HepG2 (cell line): ENCODE data around the gene MFSD12. TPM values are rescaled to one million over a fixed set of nuclear protein-coding genes. Genes with fewer than 3 reads are reported as not detected.
A peak's percentile ranks its signal among the peaks of the same experiment; 100 is the strongest.

Experiments used
- ATAC-seq: fragments of 200-7000 bp; cut with Tn5 transposase; 3 replicates; pipeline ENCODE4 v1.9.1; 2020; ENCODE audit warnings: mild to moderate bottlenecking, moderate library complexity
- BruUV-seq: library from RNA; stranded (reverse); fragments of 400-500 nt; replicated peaks from 2 replicates; lab custom pipeline; 2021; lab: Mats Ljungman, UMichigan
- CTCF ChIA-PET: fragments of 300-600 bp; formaldehyde crosslinking; extraction: SDS; loops from one replicate; lab custom pipeline; 2021; ENCODE audit warnings: low total read pairs, inconsistent platforms, low intra/inter-chr PET ratio; lab: Yijun Ruan, JAX
- POLR2A ChIA-PET: fragments of 350-600 bp; sonication (Branson Sonifier 250); formaldehyde crosslinking; loops from one replicate; lab custom pipeline; 2020; ENCODE audit warnings: antibody characterized with exemption, inconsistent platforms; lab: Yijun Ruan, JAX
- DNase-seq: peaks from one replicate; pipeline ENCODE4 v3.0.0-alpha.2; 2015; ENCODE audit warnings: low spot score
- FAIRE-seq: peaks from 3 replicates; lab custom pipeline; 2011; peaks lifted over from hg19 to GRCh38; lab: Jason Lieb, UNC
- H2AFZ ChIP-seq: one replicate; pipeline ENCODE4 v1.6.1; 2011; ENCODE audit warnings: low read length, inconsistent platforms
- H3K27ac ChIP-seq: fragments of 300-600 bp; 3 replicates; pipeline ENCODE4 v1.8.0; 2011; ENCODE audit warnings: mixed run types, mild to moderate bottlenecking, mixed read lengths, low read length, inconsistent platforms; ENCODE audit not compliant: insufficient read depth; ENCODE audit errors: extremely low read length
- H3K27me3 ChIP-seq, 2 experiments: fragments of 200-600 bp in 1 of 2; 2 replicates in 1 of 2; 3 replicates in 1 of 2; pipeline versions ENCODE4 v1.6.0 to v1.8.0; 2011; ENCODE audit warnings: low read length in 2 of 2, mild to moderate bottlenecking in 2 of 2, moderate library complexity in 2 of 2, inconsistent platforms in 1 of 2; ENCODE audit not compliant: insufficient read depth in 2 of 2, control insufficient read depth in 1 of 2
- H3K36me3 ChIP-seq, 2 experiments: fragments of 200-600 bp in 1 of 2; replicated peaks in 1 of 2; 2 replicates in 1 of 2; 3 replicates in 1 of 2; pipeline versions ENCODE4 v1.5.1 to v1.8.0; 2011; ENCODE audit warnings: low read length in 2 of 2, inconsistent platforms in 1 of 2; ENCODE audit not compliant: insufficient read depth in 2 of 2, control insufficient read depth in 1 of 2
- H3K4me1 ChIP-seq: 2 replicates; pipeline ENCODE4 v1.5.1; 2012; ENCODE audit warnings: low read length, inconsistent platforms; ENCODE audit not compliant: insufficient read depth
- H3K4me2 ChIP-seq: 2 replicates; pipeline ENCODE4 v1.6.0; 2011; ENCODE audit warnings: low read depth, low read length, inconsistent platforms
- H3K4me3 ChIP-seq, 3 experiments: fragments of 200-600 bp in 1 of 3; sonication (generic), shearing (Covaris generic) in 1 of 3; replicated peaks in 1 of 3; 2 replicates each; pipeline ENCODE4 v1.5.1; 2011 to 2016; ENCODE audit warnings: low read length in 3 of 3, inconsistent platforms in 2 of 3, low read depth in 2 of 3, mild to moderate bottlenecking in 2 of 3, control low read depth in 1 of 3, mixed read lengths in 1 of 3; ENCODE audit not compliant: insufficient read depth in 1 of 3
- H3K79me2 ChIP-seq: one replicate; pipeline ENCODE4 v1.6.1; 2011; ENCODE audit warnings: low read length, inconsistent platforms; ENCODE audit not compliant: insufficient read depth
- H3K9ac ChIP-seq: 2 replicates; pipeline ENCODE4 v1.6.0; 2011; ENCODE audit warnings: mild to moderate bottlenecking, low read depth, low read length, inconsistent platforms; ENCODE audit not compliant: insufficient read depth
- H3K9me3 ChIP-seq: 2 replicates; pipeline ENCODE4 v1.5.1; 2012; ENCODE audit warnings: mild to moderate bottlenecking, low read length
- H4K20me1 ChIP-seq: 2 replicates; pipeline ENCODE4 v1.6.0; 2011; ENCODE audit warnings: inconsistent platforms, mild to moderate bottlenecking, low read length, moderate library complexity; ENCODE audit not compliant: insufficient read depth
- BCL6 ChIP-seq: IDR thresholded peaks from 2 replicates; pipeline ENCODE4 v1.6.1; 2016; ENCODE audit warnings: missing genetic modification reagents, missing compliant biosample characterization
- BORCS8-MEF2B ChIP-seq: sonication (generic); formaldehyde crosslinking; IDR thresholded peaks from 2 replicates; pipeline ENCODE4 v1.8.0; 2022; ENCODE audit warnings: mild to moderate bottlenecking, missing genetic modification reagents
- CHD2 ChIP-seq: IDR thresholded peaks from 2 replicates; pipeline ENCODE4 v1.6.1; 2011; ENCODE audit warnings: low read depth, low read length, improper control_type of control experiment
- TAF15 ChIP-seq: fragments of 200-400 bp; formaldehyde crosslinking; IDR thresholded peaks from one replicate; pipeline ENCODE4 v1.6.1; 2018; ENCODE audit warnings: mild to moderate bottlenecking, low read depth, low read length; ENCODE audit not compliant: poor library complexity, severe bottlenecking
- TEAD3 ChIP-seq: optimal IDR thresholded peaks from 2 replicates; pipeline ENCODE3; 2016; ENCODE audit warnings: borderline replicate concordance
- ZFYVE20 ChIP-seq: sonication (generic); formaldehyde crosslinking; IDR thresholded peaks from 2 replicates; pipeline ENCODE4 v1.8.0; 2023; ENCODE audit warnings: low read depth, mild to moderate bottlenecking, moderate library complexity, missing genetic modification reagents, borderline replicate concordance
- ZNF720 ChIP-seq: sonication (generic); formaldehyde crosslinking; IDR thresholded peaks from 2 replicates; pipeline ENCODE4 v1.4.0; 2020; ENCODE audit warnings: missing genetic modification reagents
- ZNF773 ChIP-seq: sonication (generic); formaldehyde crosslinking; IDR thresholded peaks from 2 replicates; pipeline ENCODE4 v1.4.0; 2020; ENCODE audit warnings: missing genetic modification reagents, borderline replicate concordance
- WGBS: methylation state at CpG from one replicate; pipeline ENCODE4 v1.1.6; 2017; ENCODE audit warnings: low lambda C conversion rate; 5-methylcytosine and 5-hydroxymethylcytosine counted together
- in situ Hi-C: cut with HindIII; loops from 2 replicates; pipeline ENCODE4 v1.10.0; 2017; ENCODE audit warnings: low pct_unique_long_range_greater_than_20kb; ENCODE audit not compliant: extremely low pct_ligation_motif_present
- intact Hi-C: fragments of 100-400 bp; cut with micrococcal nuclease; formaldehyde crosslinking; loops from one replicate; pipeline ENCODE4 v1.10.0; 2022; ENCODE audit not compliant: unreplicated experiment
- polyA plus RNA-seq, 8 experiments: library from polyadenylated mRNA; depleted of rRNA in 3 of 8; stranded (reverse) in 7 of 8; unstranded in 1 of 8; fragments of >200 nt; fragmentation: Illumina TruSeq in 4 of 8; extraction: Trizol in 4 of 8; gene quantifications; 2 replicates each; pipeline versions ENCODE4 v1.2.1 to v1.2.3, GENCODE V29; 2011 to 2016; ENCODE audit warnings: low read depth in 4 of 8, missing spikeins in 1 of 8, mixed read lengths in 1 of 8; ENCODE audit not compliant: insufficient read depth in 1 of 8
- total RNA-seq, 5 experiments: library from RNA; depleted of rRNA; stranded (reverse); fragments of >200 nt; fragmentation: Illumina TruSeq; extraction: Trizol; gene quantifications; 2 replicates each; pipeline ENCODE4 v1.2.3, GENCODE V29; 2016; ENCODE audit warnings: low read depth in 1 of 5
- TF ChIP-seq, protein P1 (sequence below): sonication (generic); formaldehyde crosslinking; IDR thresholded peaks from 2 replicates; pipeline ENCODE4 v1.4.0; 2020; ENCODE audit warnings: missing genetic modification reagents, borderline replicate concordance
- TF ChIP-seq, protein P2 (sequence below): sonication (generic); formaldehyde crosslinking; IDR thresholded peaks from 2 replicates; pipeline ENCODE4 v1.4.0; 2020; ENCODE audit warnings: missing genetic modification reagents, mild to moderate bottlenecking, borderline replicate concordance
- TF ChIP-seq, protein P3 (sequence below): sonication (generic); formaldehyde crosslinking; IDR thresholded peaks from 2 replicates; pipeline ENCODE4 v1.8.0; 2022; ENCODE audit warnings: missing genetic modification reagents, low read depth, mild to moderate bottlenecking, borderline replicate concordance
- TF ChIP-seq, protein P4 (sequence below): sonication (generic); formaldehyde crosslinking; IDR thresholded peaks from 2 replicates; pipeline ENCODE4 v1.9.0; 2022; ENCODE audit warnings: missing genetic modification reagents, mild to moderate bottlenecking, borderline replicate concordance
- TF ChIP-seq, protein P5 (sequence below): sonication (generic); formaldehyde crosslinking; IDR thresholded peaks from 2 replicates; pipeline ENCODE4 v1.8.0; 2022; ENCODE audit warnings: missing genetic modification reagents, mild to moderate bottlenecking, inconsistent platforms, borderline replicate concordance

Gene MFSD12
- total and polyA plus RNA-seq, 2 of the 13 experiments (the other 11 are each of a cell fraction or from before 2014, with no cell fraction given), result 27.2 to 29.1 TPM

DNA sequence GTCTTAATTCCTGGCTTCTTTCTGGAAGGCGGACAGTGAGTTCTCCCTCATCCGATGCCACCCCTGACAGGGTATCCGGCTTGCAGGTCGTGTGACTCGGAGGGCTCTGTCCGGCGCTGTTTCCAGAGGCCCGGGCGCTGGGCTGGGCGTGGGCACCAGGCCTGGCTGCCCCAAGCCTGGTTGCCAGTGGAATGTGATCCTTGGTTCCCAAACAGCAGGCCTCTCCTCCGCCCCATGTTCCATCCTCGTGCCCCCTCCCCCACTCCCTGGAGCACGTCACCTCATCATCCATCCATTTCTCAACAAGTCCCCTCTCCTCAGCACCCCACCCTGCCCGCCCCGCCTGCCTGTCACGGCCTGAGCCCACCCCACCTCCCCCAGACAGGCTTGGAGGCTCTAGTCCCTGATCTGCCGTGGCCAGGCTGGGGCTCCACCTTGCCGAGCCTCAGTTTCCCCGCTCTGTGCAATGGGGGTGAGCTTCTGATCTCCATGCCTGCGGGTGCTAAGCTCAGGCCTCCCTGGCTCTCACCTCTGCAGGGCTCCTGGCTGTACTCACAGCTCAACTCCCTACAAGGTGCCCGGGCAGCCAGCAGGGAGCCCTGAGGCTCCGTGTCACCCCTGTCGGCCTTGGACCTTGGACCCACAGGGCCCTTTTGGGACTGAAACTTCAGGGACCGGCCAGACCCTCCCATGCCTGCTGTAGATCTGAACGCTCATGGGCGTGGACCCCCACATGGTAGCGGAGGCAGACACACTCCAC is 47.0 kb upstream of the MFSD12 start:
- in situ Hi-C loops, result no loop called here
- CTCF ChIA-PET, result no interaction called here
- TF ChIP-seq, protein P1, sequence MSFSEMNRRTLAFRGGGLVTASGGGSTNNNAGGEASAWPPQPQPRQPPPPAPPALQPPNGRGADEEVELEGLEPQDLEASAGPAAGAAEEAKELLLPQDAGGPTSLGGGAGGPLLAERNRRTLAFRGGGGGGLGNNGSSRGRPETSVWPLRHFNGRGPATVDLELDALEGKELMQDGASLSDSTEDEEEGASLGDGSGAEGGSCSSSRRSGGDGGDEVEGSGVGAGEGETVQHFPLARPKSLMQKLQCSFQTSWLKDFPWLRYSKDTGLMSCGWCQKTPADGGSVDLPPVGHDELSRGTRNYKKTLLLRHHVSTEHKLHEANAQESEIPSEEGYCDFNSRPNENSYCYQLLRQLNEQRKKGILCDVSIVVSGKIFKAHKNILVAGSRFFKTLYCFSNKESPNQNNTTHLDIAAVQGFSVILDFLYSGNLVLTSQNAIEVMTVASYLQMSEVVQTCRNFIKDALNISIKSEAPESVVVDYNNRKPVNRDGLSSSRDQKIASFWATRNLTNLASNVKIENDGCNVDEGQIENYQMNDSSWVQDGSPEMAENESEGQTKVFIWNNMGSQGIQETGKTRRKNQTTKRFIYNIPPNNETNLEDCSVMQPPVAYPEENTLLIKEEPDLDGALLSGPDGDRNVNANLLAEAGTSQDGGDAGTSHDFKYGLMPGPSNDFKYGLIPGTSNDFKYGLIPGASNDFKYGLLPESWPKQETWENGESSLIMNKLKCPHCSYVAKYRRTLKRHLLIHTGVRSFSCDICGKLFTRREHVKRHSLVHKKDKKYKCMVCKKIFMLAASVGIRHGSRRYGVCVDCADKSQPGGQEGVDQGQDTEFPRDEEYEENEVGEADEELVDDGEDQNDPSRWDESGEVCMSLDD, result no peak
- TF ChIP-seq ZFYVE20 (CRISPR knock-in tag) (no peak), ZNF773 (no peak), ZNF720 (CRISPR knock-in tag) (no peak), TEAD3 (CRISPR knock-in tag) (no peak), CHD2 (no peak), TAF15 (no peak), BORCS8-MEF2B (no peak), BCL6 (CRISPR knock-in tag) (no peak)
- TF ChIP-seq, protein P2, sequence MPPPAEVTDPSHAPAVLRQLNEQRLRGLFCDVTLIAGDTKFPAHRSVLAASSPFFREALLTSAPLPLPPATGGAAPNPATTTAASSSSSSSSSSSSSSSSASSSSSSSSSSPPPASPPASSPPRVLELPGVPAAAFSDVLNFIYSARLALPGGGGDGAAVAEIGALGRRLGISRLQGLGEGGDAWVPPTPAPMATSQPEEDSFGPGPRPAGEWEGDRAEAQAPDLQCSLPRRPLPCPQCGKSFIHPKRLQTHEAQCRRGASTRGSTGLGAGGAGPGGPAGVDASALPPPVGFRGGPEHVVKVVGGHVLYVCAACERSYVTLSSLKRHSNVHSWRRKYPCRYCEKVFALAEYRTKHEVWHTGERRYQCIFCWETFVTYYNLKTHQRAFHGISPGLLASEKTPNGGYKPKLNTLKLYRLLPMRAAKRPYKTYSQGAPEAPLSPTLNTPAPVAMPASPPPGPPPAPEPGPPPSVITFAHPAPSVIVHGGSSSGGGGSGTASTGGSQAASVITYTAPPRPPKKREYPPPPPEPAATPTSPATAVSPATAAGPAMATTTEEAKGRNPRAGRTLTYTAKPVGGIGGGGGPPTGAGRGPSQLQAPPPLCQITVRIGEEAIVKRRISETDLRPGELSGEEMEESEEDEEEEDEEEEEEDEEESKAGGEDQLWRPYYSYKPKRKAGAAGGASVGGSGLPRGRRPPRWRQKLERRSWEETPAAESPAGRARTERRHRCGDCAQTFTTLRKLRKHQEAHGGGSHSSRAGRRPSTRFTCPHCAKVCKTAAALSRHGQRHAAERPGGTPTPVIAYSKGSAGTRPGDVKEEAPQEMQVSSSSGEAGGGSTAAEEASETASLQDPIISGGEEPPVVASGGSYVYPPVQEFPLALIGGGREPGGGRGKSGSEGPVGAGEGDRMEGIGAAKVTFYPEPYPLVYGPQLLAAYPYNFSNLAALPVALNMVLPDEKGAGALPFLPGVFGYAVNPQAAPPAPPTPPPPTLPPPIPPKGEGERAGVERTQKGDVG (CRISPR knock-in tag), result no peak
- TF ChIP-seq, protein P3, sequence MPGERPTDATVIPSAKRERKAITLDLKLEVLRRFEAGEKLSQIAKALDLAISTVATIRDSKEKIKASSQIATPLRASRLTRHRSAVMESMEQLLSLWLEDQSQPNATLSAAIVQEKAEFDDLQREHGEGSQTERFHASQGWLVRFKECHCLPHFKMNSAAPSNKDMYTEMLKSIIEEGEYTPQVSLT, result no peak
- TF ChIP-seq, protein P4, sequence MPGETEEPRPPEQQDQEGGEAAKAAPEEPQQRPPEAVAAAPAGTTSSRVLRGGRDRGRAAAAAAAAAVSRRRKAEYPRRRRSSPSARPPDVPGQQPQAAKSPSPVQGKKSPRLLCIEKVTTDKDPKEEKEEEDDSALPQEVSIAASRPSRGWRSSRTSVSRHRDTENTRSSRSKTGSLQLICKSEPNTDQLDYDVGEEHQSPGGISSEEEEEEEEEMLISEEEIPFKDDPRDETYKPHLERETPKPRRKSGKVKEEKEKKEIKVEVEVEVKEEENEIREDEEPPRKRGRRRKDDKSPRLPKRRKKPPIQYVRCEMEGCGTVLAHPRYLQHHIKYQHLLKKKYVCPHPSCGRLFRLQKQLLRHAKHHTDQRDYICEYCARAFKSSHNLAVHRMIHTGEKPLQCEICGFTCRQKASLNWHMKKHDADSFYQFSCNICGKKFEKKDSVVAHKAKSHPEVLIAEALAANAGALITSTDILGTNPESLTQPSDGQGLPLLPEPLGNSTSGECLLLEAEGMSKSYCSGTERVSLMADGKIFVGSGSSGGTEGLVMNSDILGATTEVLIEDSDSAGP (CRISPR knock-in tag), result peak; percentile 27; the same call in 1 of the 2 replicates
- TF ChIP-seq, protein P5, sequence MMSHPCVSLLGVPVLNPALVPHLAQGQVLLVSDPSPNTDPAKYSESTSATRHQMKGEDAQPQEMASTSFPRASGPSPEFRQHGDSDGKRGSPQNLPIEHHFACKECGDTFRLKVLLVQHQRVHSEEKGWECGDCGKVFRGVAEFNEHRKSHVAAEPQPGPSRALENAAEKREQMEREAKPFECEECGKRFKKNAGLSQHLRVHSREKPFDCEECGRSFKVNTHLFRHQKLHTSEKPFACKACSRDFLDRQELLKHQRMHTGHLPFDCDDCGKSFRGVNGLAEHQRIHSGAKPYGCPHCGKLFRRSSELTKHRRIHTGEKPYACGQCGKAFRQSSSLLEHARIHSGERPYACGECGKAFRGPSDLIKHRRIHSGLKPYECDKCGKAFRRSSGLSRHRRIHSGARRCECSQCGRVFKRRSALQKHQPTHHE (CRISPR knock-in tag), result no peak

More for the DNA sequence above, 47.0 kb upstream of the MFSD12 start:
- WGBS, result 39% methylated on average over 8 of the region's 27 CpGs
- Histone ChIP-seq H4K20me1 (no peaks in the 10 kb centered on the region), H3K79me2 (no peaks in the 10 kb centered on the region), H3K9ac (peak overlapping the region; percentile 10; the same call in 1 of the 2 replicates), H3K27me3 (peaks cover 0 to 29% of the 10 kb centered on the region in 2 experiments; a peak in 2 of 5 replicates), H2AFZ (no peak overlapping the region), H3K9me3 (no peaks in the 10 kb centered on the region), H3K4me2 (peak overlapping the region; percentile 67), H3K4me1 (peaks cover 48% of the 10 kb centered on the region), H3K4me3 (peak overlapping the region; percentile 3 to 68 (median 23); a peak in 1 of 6 replicates), H3K36me3 (no peaks in the 10 kb centered on the region), H3K27ac (no peak overlapping the region)
- ATAC-seq, result no peak
- DNase-seq, result no peak
- intact Hi-C loops, result no loop called here
- POLR2A ChIA-PET, result no interaction called here
- BruUV-seq, result no TSS peak
- FAIRE-seq, result no peak
